ENCODE results near the gene SIAH2. TPM values are rescaled to one million over a fixed set of nuclear protein-coding genes. Genes with fewer than 3 reads are reported as not detected.

The SIAH2 gene
- total RNA-seq, 3 donors from 2014 or later: 136 to 146 (median 141) TPM

GRCh38 chr3:150738688-150739087, 24.3 kb downstream of the SIAH2 start:
- Mint-ChIP-seq H3K36me3 (ENCODE audit: insufficient read depth) (peaks cover 41% of the 10 kb centered on the region), H3K9me3 (no peaks in the 10 kb centered on the region), H3K4me1 (ENCODE audit: low read depth) (peaks cover 70% of the 10 kb centered on the region), H3K4me3 (peak overlapping the region; percentile 46), H3K27me3 (ENCODE audit: low read depth) (no peaks in the 10 kb centered on the region)
- DNase-seq (no peak), ATAC-seq (no peak)

GRCh38 chr3:150737874-150738679, 24.9 kb downstream of the SIAH2 start:
- DNase-seq: peak; percentile 21
- peak overlapping the region; percentile 46 for H3K4me3 Mint-ChIP-seq
- no peaks in the 10 kb centered on the region for H3K27me3 Mint-ChIP-seq (ENCODE audit: low read depth)
- H3K9me3 Mint-ChIP-seq: no peaks in the 10 kb centered on the region
- peaks cover 36% of the 10 kb centered on the region for H3K36me3 Mint-ChIP-seq (ENCODE audit: insufficient read depth)
- peaks cover 64% of the 10 kb centered on the region for H3K4me1 Mint-ChIP-seq (ENCODE audit: low read depth)
- peak; percentile 70 to 76 for ATAC-seq

DNA sequence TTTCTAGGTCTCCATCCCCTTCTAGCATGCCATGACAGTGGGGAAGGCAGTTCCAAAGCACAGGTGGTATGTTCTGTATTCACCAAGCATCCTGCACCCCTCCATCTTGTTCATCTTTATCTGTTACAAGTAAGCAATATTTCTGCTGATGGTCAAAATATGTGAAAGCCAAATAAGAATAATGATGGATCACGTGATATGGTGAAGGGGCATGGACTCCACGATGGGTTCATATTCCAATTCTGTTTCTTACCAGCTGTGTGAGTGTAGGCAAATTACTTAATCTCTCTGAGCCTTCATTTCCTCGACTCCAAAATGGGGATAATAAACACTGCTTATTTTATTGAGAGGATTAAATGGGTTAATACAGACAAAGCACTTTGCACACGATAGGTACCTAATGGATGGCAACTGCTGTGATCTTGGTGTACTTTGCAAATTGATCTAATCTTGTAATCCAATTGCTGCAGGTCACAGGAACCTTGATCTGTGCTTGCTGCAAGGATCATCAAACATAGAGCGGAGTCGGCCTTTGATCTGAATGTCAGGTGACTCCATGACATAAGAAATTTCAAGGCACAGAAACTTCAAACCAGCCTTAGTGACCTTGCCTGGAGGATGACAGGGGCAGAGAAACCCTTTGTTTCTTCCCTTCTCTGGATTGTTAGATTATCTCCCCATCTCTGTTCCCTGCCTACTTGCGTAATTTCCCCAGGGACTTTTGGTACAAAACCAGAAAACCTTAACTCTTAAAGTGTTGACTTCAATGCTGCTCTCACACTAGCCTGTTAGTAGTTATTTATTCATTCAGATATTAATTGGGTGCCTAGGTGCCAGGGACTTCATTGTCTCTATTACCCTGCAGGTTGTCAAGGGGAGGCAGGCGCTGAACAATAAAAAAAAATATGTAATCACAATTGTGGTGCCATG, 25.8 kb downstream of the SIAH2 start:
- Mint-ChIP-seq H3K4me3 (no peak overlapping the region), H3K36me3 (ENCODE audit: insufficient read depth) (peaks cover 27% of the 10 kb centered on the region), H3K27me3 (ENCODE audit: low read depth) (no peaks in the 10 kb centered on the region), H3K4me1 (ENCODE audit: low read depth) (peaks cover 56% of the 10 kb centered on the region), H3K9me3 (no peaks in the 10 kb centered on the region)
- ATAC-seq: no peak
- DNase-seq: no peak

DNA sequence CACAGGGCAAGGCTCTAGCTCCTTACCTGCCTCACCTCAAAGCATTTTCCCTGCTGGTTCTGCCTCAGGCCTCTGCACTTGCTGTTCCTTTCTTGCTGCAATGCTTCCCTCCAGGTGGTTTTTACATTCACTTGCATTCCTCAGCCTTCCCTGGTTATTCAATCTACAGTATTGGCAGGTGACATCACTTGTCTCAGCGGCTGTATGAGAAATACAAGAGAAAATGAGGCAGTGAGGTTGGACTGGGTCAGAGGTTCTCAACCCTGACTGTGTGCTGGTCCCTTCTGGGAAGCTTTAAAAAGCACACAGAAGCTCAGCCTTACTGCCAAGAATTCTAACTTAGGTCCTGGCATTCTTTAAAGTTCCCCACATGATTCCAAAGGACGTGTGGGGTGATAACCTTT, 26.7 kb downstream of the SIAH2 start:
- no peak for DNase-seq
- Mint-ChIP-seq H3K4me1 (ENCODE audit: low read depth) (peaks cover 48% of the 10 kb centered on the region), H3K9me3 (no peaks in the 10 kb centered on the region), H3K36me3 (ENCODE audit: insufficient read depth) (peaks cover 23% of the 10 kb centered on the region), H3K27me3 (ENCODE audit: low read depth) (no peaks in the 10 kb centered on the region), H3K4me3 (no peak overlapping the region)
- no peak for ATAC-seq

GRCh38 chr3:150734795-150735119, 28.2 kb downstream of the SIAH2 start:
- Mint-ChIP-seq H3K9me3 (no peaks in the 10 kb centered on the region), H3K4me1 (ENCODE audit: low read depth) (peaks cover 33% of the 10 kb centered on the region), H3K4me3 (no peak overlapping the region), H3K36me3 (ENCODE audit: insufficient read depth) (peaks cover 12% of the 10 kb centered on the region), H3K27me3 (ENCODE audit: low read depth) (no peaks in the 10 kb centered on the region)
- no peak for ATAC-seq
- no peak for DNase-seq

GRCh38 chr3:150733936-150734794, 28.8 kb downstream of the SIAH2 start:
- H3K27me3 Mint-ChIP-seq (ENCODE audit: low read depth): no peaks in the 10 kb centered on the region
- H3K4me1 Mint-ChIP-seq (ENCODE audit: low read depth): peaks cover 27% of the 10 kb centered on the region
- H3K4me3 Mint-ChIP-seq: no peak overlapping the region
- no peak for DNase-seq
- peaks cover 12% of the 10 kb centered on the region for H3K36me3 Mint-ChIP-seq (ENCODE audit: insufficient read depth)
- H3K9me3 Mint-ChIP-seq: no peaks in the 10 kb centered on the region
- no peak for ATAC-seq

DNA sequence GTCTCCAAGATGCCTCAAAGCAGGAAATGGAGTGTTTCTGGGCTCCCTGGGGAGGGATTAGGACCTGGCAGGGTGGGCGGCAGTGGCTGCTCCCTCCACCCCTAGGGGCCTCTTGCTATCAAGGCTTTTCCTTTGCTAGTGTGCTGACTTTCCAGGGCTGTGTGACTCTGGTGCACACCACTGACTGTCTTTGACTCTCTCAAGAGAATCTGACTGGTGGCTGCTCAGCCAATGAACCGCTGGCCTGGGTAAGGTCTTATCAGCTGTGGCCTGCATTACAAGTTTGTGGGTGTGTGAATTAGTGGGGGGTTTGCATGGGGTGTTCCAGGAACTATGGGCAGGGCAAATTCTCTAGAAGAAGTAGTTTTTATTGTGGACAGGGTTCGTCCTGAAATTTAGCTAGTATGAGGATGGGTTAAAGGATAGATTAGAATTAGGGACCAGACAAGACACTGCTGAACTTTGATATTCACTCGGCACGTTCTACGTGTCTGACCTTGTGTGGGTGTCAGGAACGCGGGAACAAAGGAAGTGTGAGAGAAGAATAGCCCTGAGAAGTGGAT, 29.5 kb downstream of the SIAH2 start:
- Mint-ChIP-seq H3K4me1 (ENCODE audit: low read depth) (peaks cover 20% of the 10 kb centered on the region), H3K9me3 (no peaks in the 10 kb centered on the region), H3K4me3 (no peak overlapping the region), H3K36me3 (ENCODE audit: insufficient read depth) (peaks cover 11% of the 10 kb centered on the region), H3K27me3 (ENCODE audit: low read depth) (no peaks in the 10 kb centered on the region)
- DNase-seq: no peak
- no peak for ATAC-seq

- no peak for DNase-seq
- no peaks in the 10 kb centered on the region for H3K4me1 Mint-ChIP-seq (ENCODE audit: low read depth)
- no peak overlapping the region for H3K4me3 Mint-ChIP-seq
- ATAC-seq: no peak
- H3K27me3 Mint-ChIP-seq (ENCODE audit: low read depth): no peaks in the 10 kb centered on the region
- H3K36me3 Mint-ChIP-seq (ENCODE audit: insufficient read depth): peaks cover 3% of the 10 kb centered on the region
- H3K9me3 Mint-ChIP-seq: no peaks in the 10 kb centered on the region
Measured at GRCh38 chr3:150729682-150730360, 33.1 kb downstream of the SIAH2 start.

GRCh38 chr3:150727653-150728502, 35.1 kb downstream of the SIAH2 start:
- Mint-ChIP-seq H3K9me3 (no peaks in the 10 kb centered on the region), H3K36me3 (ENCODE audit: insufficient read depth) (peaks cover 2% of the 10 kb centered on the region), H3K27me3 (ENCODE audit: low read depth) (no peaks in the 10 kb centered on the region), H3K4me3 (no peak overlapping the region), H3K4me1 (ENCODE audit: low read depth) (peaks cover 6% of the 10 kb centered on the region)
- DNase-seq (no peak), ATAC-seq (no peak)

DNA sequence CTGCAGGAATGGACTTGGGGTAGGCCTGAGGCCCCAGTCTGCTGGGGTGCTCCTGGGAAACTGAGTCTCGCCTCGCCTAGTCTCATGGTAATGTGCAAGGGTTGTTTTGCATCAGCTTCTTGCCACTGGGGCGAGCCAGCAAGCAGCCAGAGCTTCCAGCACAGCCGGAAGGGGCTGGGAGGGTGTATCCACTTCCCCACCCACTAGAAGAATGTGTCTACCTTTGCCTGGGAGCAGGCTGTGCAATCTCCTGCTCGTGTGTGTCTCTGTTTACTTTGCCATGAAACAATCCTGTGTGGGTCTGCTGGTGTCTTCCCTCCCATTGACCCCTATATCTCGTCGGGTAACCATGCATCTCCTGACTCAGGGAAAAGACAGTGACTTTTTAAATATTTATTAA, 37.4 kb downstream of the SIAH2 start:
- no peak for ATAC-seq
- peaks cover 17% of the 10 kb centered on the region for H3K4me1 Mint-ChIP-seq (ENCODE audit: low read depth)
- H3K36me3 Mint-ChIP-seq (ENCODE audit: insufficient read depth): no peaks in the 10 kb centered on the region
- H3K4me3 Mint-ChIP-seq: no peak overlapping the region
- H3K9me3 Mint-ChIP-seq: no peaks in the 10 kb centered on the region
- no peaks in the 10 kb centered on the region for H3K27me3 Mint-ChIP-seq (ENCODE audit: low read depth)
- no peak for DNase-seq

DNA sequence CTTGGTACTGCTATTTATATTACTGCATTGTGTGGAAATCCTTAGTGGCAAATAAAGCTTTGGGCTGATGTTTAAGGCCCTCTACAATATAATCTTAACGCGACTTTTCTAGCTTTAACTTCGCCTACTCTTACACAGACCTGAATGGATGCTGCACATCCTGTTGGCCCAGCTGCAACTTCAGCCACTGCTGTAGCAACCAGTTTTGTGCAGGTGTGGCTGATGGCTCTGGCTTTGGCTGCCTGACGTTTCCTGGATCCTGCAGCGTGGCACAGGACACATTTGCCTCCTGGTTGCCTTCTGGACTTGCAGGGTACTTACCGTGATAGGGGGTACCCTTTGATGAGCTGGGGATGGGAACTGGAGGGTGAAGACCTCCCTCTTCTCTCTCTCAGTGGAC, 39.0 kb downstream of the SIAH2 start:
- DNase-seq (no peak), ATAC-seq (no peak)
- peaks cover 17% of the 10 kb centered on the region for H3K4me1 Mint-ChIP-seq (ENCODE audit: low read depth)
- no peaks in the 10 kb centered on the region for H3K9me3 Mint-ChIP-seq
- H3K4me3 Mint-ChIP-seq: no peak overlapping the region
- H3K36me3 Mint-ChIP-seq (ENCODE audit: insufficient read depth): peaks cover 2% of the 10 kb centered on the region
- H3K27me3 Mint-ChIP-seq (ENCODE audit: low read depth): no peaks in the 10 kb centered on the region

GRCh38 chr3:150722267-150722666, 40.7 kb downstream of the SIAH2 start:
- no peak overlapping the region for H3K4me3 Mint-ChIP-seq
- DNase-seq (no peak), ATAC-seq (no peak)
- no peaks in the 10 kb centered on the region for H3K27me3 Mint-ChIP-seq (ENCODE audit: low read depth)
- H3K4me1 Mint-ChIP-seq (ENCODE audit: low read depth): peaks cover 17% of the 10 kb centered on the region
- no peaks in the 10 kb centered on the region for H3K9me3 Mint-ChIP-seq
- peaks cover 2% of the 10 kb centered on the region for H3K36me3 Mint-ChIP-seq (ENCODE audit: insufficient read depth)
